MM.1S (cell line): ENCODE data around the gene TMEM163.

Source experiments
- DNase-seq: peaks from one replicate; pipeline ENCODE4 v3.0.0-alpha.2; 2015
- H2AFZ ChIP-seq: fragments of 300-600 bp; sonication (generic); 2 replicates; pipeline ENCODE4 v1.6.0; 2016; ENCODE audit warnings: antibody characterized with exemption, low read length
- H3F3A ChIP-seq: fragments of 300-600 bp; sonication (generic); 2 replicates; pipeline ENCODE4 v1.6.1; 2016; ENCODE audit warnings: mild to moderate bottlenecking, antibody characterized with exemption, low read length, moderate library complexity, mixed read lengths; ENCODE audit not compliant: insufficient read depth
- H3K27ac ChIP-seq: fragments of 300-600 bp; sonication (generic); 2 replicates; pipeline ENCODE4 v1.5.1; 2016; ENCODE audit warnings: mild to moderate bottlenecking, low read length
- H3K27me3 ChIP-seq: fragments of 300-600 bp; sonication (generic); replicated peaks from 2 replicates; pipeline ENCODE4 v1.6.0; 2016; ENCODE audit warnings: low read length; ENCODE audit not compliant: insufficient read depth
- H3K36me3 ChIP-seq: fragments of 300-600 bp; sonication (generic); replicated peaks from 2 replicates; pipeline ENCODE4 v1.6.1; 2016; ENCODE audit warnings: mild to moderate bottlenecking, low read length, mixed read lengths; ENCODE audit not compliant: insufficient read depth
- H3K4me1 ChIP-seq: fragments of 300-600 bp; sonication (generic); 2 replicates; pipeline ENCODE4 v1.6.1; 2016; ENCODE audit warnings: low read length, mixed read lengths
- H3K4me2 ChIP-seq: fragments of 300-600 bp; sonication (generic); 2 replicates; pipeline ENCODE4 v1.6.0; 2016; ENCODE audit warnings: low read depth, low read length
- H3K4me3 ChIP-seq: fragments of 300-600 bp; sonication (generic); 2 replicates; pipeline ENCODE4 v1.5.1; 2016; ENCODE audit warnings: low read length, mixed read lengths
- H3K79me2 ChIP-seq: fragments of 300-600 bp; sonication (generic); 2 replicates; pipeline ENCODE4 v1.6.1; 2016; ENCODE audit warnings: mixed run types, low read length, mixed read lengths
- H3K9ac ChIP-seq: fragments of 300-600 bp; sonication (generic); 2 replicates; pipeline ENCODE4 v1.6.1; 2016; ENCODE audit warnings: low read length, mixed read lengths
- H3K9me2 ChIP-seq: fragments of 300-600 bp; sonication (generic); replicated peaks from 2 replicates; pipeline ENCODE4 v1.6.1; 2016; ENCODE audit warnings: mild to moderate bottlenecking, low read length, mixed read lengths; ENCODE audit not compliant: insufficient read depth
- H3K9me3 ChIP-seq: fragments of 300-600 bp; sonication (generic); replicated peaks from 2 replicates; pipeline ENCODE4 v1.6.1; 2016; ENCODE audit warnings: mild to moderate bottlenecking, low read length, mixed read lengths; ENCODE audit not compliant: insufficient read depth
- H4K20me1 ChIP-seq: fragments of 300-600 bp; sonication (generic); 2 replicates; pipeline ENCODE4 v1.6.1; 2016; ENCODE audit warnings: mild to moderate bottlenecking, low read length, moderate library complexity, mixed read lengths; ENCODE audit not compliant: insufficient read depth
- CTCF ChIP-seq: fragments of 300-600 bp; sonication (generic); IDR thresholded peaks from 2 replicates; pipeline ENCODE4 v1.5.1; 2016; ENCODE audit warnings: antibody characterized with exemption, low read length, mixed read lengths
- EZH2 ChIP-seq: fragments of 300-600 bp; sonication (generic); optimal IDR thresholded peaks from 2 replicates; pipeline ENCODE3; 2017; ENCODE audit warnings: low read depth, mild to moderate bottlenecking, antibody characterized with exemption, low read length, mixed read lengths
- EZH2phosphoT487 ChIP-seq: fragments of 300-600 bp; sonication (generic); IDR thresholded peaks from 2 replicates; pipeline ENCODE4 v1.6.1; 2018; ENCODE audit warnings: antibody characterized with exemption, low read length

TMEM163 gene

DNA sequence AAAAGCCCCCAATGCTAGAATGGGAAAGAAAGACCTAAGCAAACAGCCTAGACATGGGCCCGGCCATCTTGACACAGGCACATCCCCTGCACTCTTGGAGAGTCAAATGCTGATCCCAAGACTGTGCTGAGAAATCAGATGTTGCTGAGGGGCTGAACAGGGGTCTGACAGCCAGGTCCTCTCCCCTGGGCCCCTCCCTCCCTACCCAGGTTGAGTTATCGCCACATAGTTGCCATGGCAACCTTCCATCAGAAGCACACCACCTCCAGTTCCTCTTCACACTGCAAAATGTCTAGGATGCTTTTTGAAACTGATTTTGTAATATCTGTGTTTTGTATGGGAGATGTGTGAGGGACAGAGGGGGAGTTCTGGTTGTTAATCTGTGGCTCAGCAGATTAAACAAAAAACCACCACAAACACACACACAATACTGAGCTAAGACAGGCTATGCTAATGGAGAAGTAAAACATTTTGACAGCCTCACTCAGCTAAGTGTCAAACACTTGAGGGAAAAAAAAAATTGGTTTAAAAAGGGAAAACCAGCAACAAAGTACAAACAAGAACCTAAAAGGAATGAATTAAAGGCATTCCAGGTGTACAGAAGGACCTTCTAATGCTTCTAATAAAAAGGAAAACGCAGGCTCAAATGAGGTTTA, 88.2 kb downstream of the TMEM163 start:
- no peak overlapping the region for H3K9ac ChIP-seq
- H3K9me2 ChIP-seq = no peaks in the 10 kb centered on the region
- no peak overlapping the region for H3K27ac ChIP-seq
- no peaks in the 10 kb centered on the region for H4K20me1 ChIP-seq
- DNase-seq = no peak
- H3K27me3 ChIP-seq = no peaks in the 10 kb centered on the region
- H3K4me3 ChIP-seq = no peak overlapping the region
- no peaks in the 10 kb centered on the region for H3K79me2 ChIP-seq
- no peaks in the 10 kb centered on the region for H3K36me3 ChIP-seq
- no peak for TF ChIP-seq CTCF
- TF ChIP-seq EZH2 = no peak
- TF ChIP-seq EZH2phosphoT487 = no peak
- no peaks in the 10 kb centered on the region for H3F3A ChIP-seq
- no peak overlapping the region for H2AFZ ChIP-seq
- no peaks in the 10 kb centered on the region for H3K9me3 ChIP-seq
- H3K4me2 ChIP-seq = no peak overlapping the region
- no peaks in the 10 kb centered on the region for H3K4me1 ChIP-seq

DNA sequence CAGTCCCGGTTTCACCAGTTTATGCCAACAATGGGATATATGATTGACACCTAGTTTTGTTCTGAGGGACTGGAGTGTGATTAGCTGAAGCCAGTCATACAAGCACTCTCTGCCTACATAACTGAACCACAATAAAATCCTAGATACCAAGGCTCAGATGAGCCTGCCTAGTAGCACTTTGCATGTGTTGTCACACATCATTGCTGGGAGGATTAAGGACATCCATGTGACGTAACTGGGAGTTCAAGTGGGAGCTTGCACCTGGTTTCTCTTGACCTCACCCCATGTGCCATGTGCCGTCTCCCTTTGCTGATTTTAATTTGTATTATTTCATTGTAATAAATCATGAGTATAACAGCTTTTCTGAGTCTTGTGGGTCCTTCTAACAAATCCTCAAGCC, 90.3 kb downstream of the TMEM163 start:
- Histone ChIP-seq H2AFZ (no peak overlapping the region), H3K36me3 (no peaks in the 10 kb centered on the region), H3K9ac (no peak overlapping the region), H3K79me2 (no peaks in the 10 kb centered on the region), H3K27ac (no peak overlapping the region), H3K4me2 (no peak overlapping the region), H3K27me3 (no peaks in the 10 kb centered on the region), H4K20me1 (no peaks in the 10 kb centered on the region), H3K4me3 (no peak overlapping the region), H3K9me2 (no peaks in the 10 kb centered on the region), H3K9me3 (no peaks in the 10 kb centered on the region), H3F3A (no peaks in the 10 kb centered on the region), H3K4me1 (no peaks in the 10 kb centered on the region)
- TF ChIP-seq EZH2 = no peak
- TF ChIP-seq EZH2phosphoT487 = no peak
- TF ChIP-seq CTCF = no peak
- no peak for DNase-seq

- Histone ChIP-seq H3K9me2 (no peaks in the 10 kb centered on the region), H4K20me1 (no peaks in the 10 kb centered on the region), H3F3A (no peaks in the 10 kb centered on the region; the same call in 1 of the 2 replicates), H3K36me3 (no peaks in the 10 kb centered on the region), H3K27me3 (no peaks in the 10 kb centered on the region), H3K4me2 (no peak overlapping the region), H3K9me3 (no peaks in the 10 kb centered on the region), H3K9ac (no peak overlapping the region), H3K4me1 (peaks cover 5% of the 10 kb centered on the region), H2AFZ (no peak overlapping the region), H3K27ac (no peak overlapping the region), H3K79me2 (no peaks in the 10 kb centered on the region), H3K4me3 (no peak overlapping the region)
- no peak for DNase-seq
- TF ChIP-seq EZH2 (no peak), EZH2phosphoT487 (no peak), CTCF (no peak)
These were observed 92.0 kb downstream of the TMEM163 start for GRCh38 chr2:134626781-134627180.
